Placental epithelial cell (primary cell): ENCODE data around the gene SNRNP27. TPM values are rescaled to one million over a fixed set of nuclear protein-coding genes. Genes with fewer than 3 reads are reported as not detected.

ENCODE experiments used
- small RNA-seq: library from RNA; depleted of rRNA; stranded (forward); fragments of <200 nt; gene quantifications from one replicate; pipeline ENCODE3, GENCODE V24; 2012
- total RNA-seq: library from RNA; depleted of rRNA; stranded (reverse); fragments of >200 nt; gene quantifications from 2 replicates; pipeline ENCODE4 v1.2.3, GENCODE V29; 2012

Gene SNRNP27
- 20.5 and 22.8 TPM in 2 replicates for total RNA-seq

GRCh38 chr2:69893684-69894551 lies at the start of gene SNRNP27:
SNRNP27 (plus strand) TSS chr2:69893956; CDS start chr2:69893985, 29 bp downstream.

GRCh38 chr2:69914950-69915945 lies 21.5 kb downstream of the SNRNP27 start, which contains the start of gene MXD1:
MXD1 (plus strand) TSS chr2:69915109; CDS start chr2:69915331, 222 bp downstream.

Small RNA genes within 50 kb of the gene (small RNA-seq; reads per million reads assigned to genes)
- gene RPL23AP92, result not detected

Other genes starting within 250 kb of the SNRNP27 start
- 75.8 and 113 TPM in 2 replicates for gene ANXA4, start 151.8 kb upstream of the SNRNP27 start, total RNA-seq
- gene GMCL1, start 64.3 kb upstream of the SNRNP27 start, total RNA-seq, result 7.1 and 9.4 TPM in 2 replicates
- 5.1 and 5.5 TPM in 2 replicates for gene MXD1, start 21.2 kb downstream of the SNRNP27 start, total RNA-seq
- gene ASPRV1, start 67.7 kb downstream of the SNRNP27 start, total RNA-seq, result 0.33 and 0.79 TPM in 2 replicates
- 60.1 and 65.2 TPM in 2 replicates for gene PCBP1, start 193.5 kb downstream of the SNRNP27 start, total RNA-seq